H1 (cell line): ENCODE measurements around the gene GDPD5. TPM values are rescaled to one million over a fixed set of nuclear protein-coding genes. Genes with fewer than 3 reads are reported as not detected.

ENCODE experiments used
- CTCF ChIA-PET: fragments of 300-600 bp; sonication (Branson Sonifier 250); formaldehyde crosslinking; loops from one replicate; lab custom pipeline; 2021; ENCODE audit not compliant: partially characterized antibody; lab: Charles Lee
- POLR2A ChIA-PET: fragments of 300-600 bp; sonication (Branson Sonifier 250); formaldehyde crosslinking; loops from one replicate; lab custom pipeline; 2021; ENCODE audit warnings: inconsistent platforms; ENCODE audit not compliant: partially characterized antibody; lab: Charles Lee
- DNase-seq, 2 experiments: peaks; one replicate each; pipeline versions ENCODE4 v3.0.0 to v3.0.0-alpha.2; 2010 to 2022; ENCODE audit warnings: low spot score in 2 of 2, low read depth in 1 of 2, mixed read lengths in 1 of 2
- FAIRE-seq: peaks from 2 replicates; lab custom pipeline; 2011; peaks lifted over from hg19 to GRCh38; lab: Jason Lieb, UNC
- H2AFZ ChIP-seq: 2 replicates; pipeline ENCODE4 v1.8.1; 2012; ENCODE audit warnings: low read length, inconsistent platforms
- H2AK5ac ChIP-seq: 2 replicates; pipeline ENCODE4 v1.6.1; 2013; ENCODE audit warnings: low read depth, low read length
- H2BK120ac ChIP-seq: replicated peaks from 2 replicates; pipeline ENCODE3; 2013; ENCODE audit warnings: low read depth, low read length, inconsistent platforms
- H2BK12ac ChIP-seq: 2 replicates; pipeline ENCODE4 v1.6.1; 2013; ENCODE audit warnings: low read depth, low read length
- H2BK15ac ChIP-seq: 2 replicates; pipeline ENCODE4 v1.6.1; 2013; ENCODE audit warnings: low read length
- H2BK20ac ChIP-seq: 2 replicates; pipeline ENCODE4 v1.6.1; 2013; ENCODE audit warnings: low read length
- H2BK5ac ChIP-seq: 2 replicates; pipeline ENCODE4 v1.6.1; 2013; ENCODE audit warnings: low read depth, low read length
- H3K14ac ChIP-seq: 2 replicates; pipeline ENCODE4 v1.6.1; 2013; ENCODE audit warnings: inconsistent platforms; ENCODE audit not compliant: insufficient read length
- H3K18ac ChIP-seq: 2 replicates; pipeline ENCODE4 v1.6.1; 2013; ENCODE audit warnings: low read length; ENCODE audit errors: extremely low read depth
- H3K23ac ChIP-seq: 2 replicates; pipeline ENCODE4 v1.6.1; 2013; ENCODE audit warnings: inconsistent platforms; ENCODE audit not compliant: insufficient read length
- H3K23me2 ChIP-seq: 2 replicates; pipeline ENCODE4 v1.6.1; 2013; ENCODE audit warnings: low read depth, low read length
- H3K27ac ChIP-seq: 2 replicates; pipeline ENCODE4 v1.6.1; 2011; ENCODE audit warnings: low read depth, low read length, inconsistent platforms
- H3K27me3 ChIP-seq, 4 experiments: replicated peaks in 1 of 4; 1 replicate in 1 of 4; 2 replicates in 3 of 4; pipeline versions ENCODE4 v1.6.1 to v1.8.1; 2011 to 2013; ENCODE audit warnings: low read length in 3 of 4, mild to moderate bottlenecking in 3 of 4, inconsistent platforms in 2 of 4, mixed read lengths in 2 of 4, moderate library complexity in 1 of 4; ENCODE audit not compliant: control insufficient read depth in 3 of 4, insufficient read depth in 3 of 4; ENCODE audit errors: extremely low read depth in 1 of 4
- H3K36me3 ChIP-seq, 4 experiments: 2 replicates each; pipeline versions ENCODE4 v1.6.1 to v1.8.1; 2011 to 2013; ENCODE audit warnings: mild to moderate bottlenecking in 4 of 4, low read length in 3 of 4, moderate library complexity in 2 of 4, control low read depth in 1 of 4, inconsistent platforms in 1 of 4; ENCODE audit not compliant: insufficient read depth in 4 of 4, control insufficient read depth in 2 of 4
- H3K4ac ChIP-seq: replicated peaks from 2 replicates; pipeline ENCODE3; 2013; ENCODE audit warnings: low read length, low read depth, mixed read lengths, inconsistent platforms; ENCODE audit not compliant: insufficient read length
- H3K4me1 ChIP-seq, 4 experiments: replicated peaks in 1 of 4; 1 replicate in 1 of 4; 2 replicates in 3 of 4; pipeline versions ENCODE4 v1.6.1 to v1.8.1; 2011 to 2013; ENCODE audit warnings: low read length in 3 of 4, inconsistent platforms in 2 of 4, mixed read lengths in 1 of 4; ENCODE audit not compliant: insufficient read depth in 4 of 4, control insufficient read depth in 3 of 4
- H3K4me2 ChIP-seq, 2 experiments: 2 replicates each; pipeline versions ENCODE4 v1.6.1 to v1.8.1; 2011 to 2013; ENCODE audit warnings: low read depth in 2 of 2, low read length in 2 of 2, control low read depth in 1 of 2, inconsistent platforms in 1 of 2, mild to moderate bottlenecking in 1 of 2; ENCODE audit not compliant: insufficient read depth in 1 of 2
- H3K4me3 ChIP-seq, 4 experiments: fragments of 200-600, 300-600 bp in 1 of 4; sonication (generic), shearing (Covaris generic), sonication (Bioruptor Twin) in 1 of 4; 2 replicates each; pipeline versions ENCODE4 v1.5.1 to v1.8.1; 2011 to 2016; ENCODE audit warnings: low read length in 4 of 4, low read depth in 3 of 4, control low read depth in 2 of 4, inconsistent platforms in 2 of 4, mild to moderate bottlenecking in 2 of 4, mixed read lengths in 1 of 4, moderate library complexity in 1 of 4; ENCODE audit not compliant: insufficient read depth in 2 of 4; ENCODE audit errors: extremely low read depth in 1 of 4
- H3K56ac ChIP-seq: replicated peaks from 2 replicates; pipeline ENCODE3; 2013; ENCODE audit warnings: low read depth, mild to moderate bottlenecking, mixed read lengths, low read length, inconsistent platforms; ENCODE audit not compliant: insufficient read length
- H3K79me1 ChIP-seq: 2 replicates; pipeline ENCODE4 v1.6.1; 2013; ENCODE audit warnings: low read depth, low read length, control low read depth
- H3K79me2 ChIP-seq, 2 experiments: 2 replicates each; pipeline versions ENCODE4 v1.6.1 to v1.8.1; 2012 to 2013; ENCODE audit warnings: low read length in 2 of 2, mild to moderate bottlenecking in 2 of 2, inconsistent platforms in 1 of 2; ENCODE audit not compliant: insufficient read depth in 2 of 2, control insufficient read depth in 1 of 2
- H3K9ac ChIP-seq, 4 experiments: replicated peaks in 1 of 4; 1 replicate in 1 of 4; 2 replicates in 3 of 4; pipeline versions ENCODE4 v1.6.1 to v1.8.1; 2011 to 2013; ENCODE audit warnings: low read depth in 3 of 4, low read length in 3 of 4, control low read depth in 2 of 4, mild to moderate bottlenecking in 2 of 4, moderate library complexity in 2 of 4, inconsistent platforms in 1 of 4; ENCODE audit errors: extremely low read depth in 1 of 4
- H3K9me3 ChIP-seq, 2 experiments: 2 replicates each; pipeline versions ENCODE4 v1.6.1 to v1.8.1; 2012 to 2013; ENCODE audit warnings: mild to moderate bottlenecking in 2 of 2, moderate library complexity in 2 of 2, control low read depth in 1 of 2, inconsistent platforms in 1 of 2, low read depth in 1 of 2, low read length in 1 of 2, mixed read lengths in 1 of 2; ENCODE audit not compliant: insufficient read depth in 2 of 2
- H4K20me1 ChIP-seq, 2 experiments: replicated peaks in 1 of 2; 2 replicates each; pipeline versions ENCODE3 to v1.8.1; 2011 to 2013; ENCODE audit warnings: inconsistent platforms in 2 of 2, low read length in 2 of 2, mild to moderate bottlenecking in 1 of 2; ENCODE audit not compliant: insufficient read depth in 2 of 2, control insufficient read depth in 1 of 2
- H4K5ac ChIP-seq: 2 replicates; pipeline ENCODE4 v1.6.1; 2013; ENCODE audit warnings: low read length, low read depth, mixed read lengths, inconsistent platforms; ENCODE audit not compliant: insufficient read length
- H4K8ac ChIP-seq: 2 replicates; pipeline ENCODE4 v1.8.0; 2013; ENCODE audit warnings: mild to moderate bottlenecking, moderate library complexity, low read length, inconsistent platforms; ENCODE audit not compliant: insufficient read depth; ENCODE audit errors: extremely low read depth
- H4K91ac ChIP-seq: replicated peaks from 2 replicates; pipeline ENCODE3; 2013; ENCODE audit warnings: low read length, mixed read lengths, inconsistent platforms; ENCODE audit not compliant: insufficient read length
- BCL11A ChIP-seq, 2 experiments: IDR thresholded peaks; one replicate each; pipeline ENCODE4 v1.6.1; 2011; ENCODE audit warnings: low read depth in 2 of 2, low read length in 2 of 2, mild to moderate bottlenecking in 2 of 2
- CBX5 ChIP-seq: fragments of 300-800, 300-1000 bp; sonication (generic); IDR thresholded peaks from 2 replicates; pipeline ENCODE4 v1.7.1; 2016; ENCODE audit warnings: antibody characterized with exemption, low read length, low read depth
- GABPA ChIP-seq: IDR thresholded peaks from 2 replicates; pipeline ENCODE4 v1.6.1; 2011; ENCODE audit warnings: mild to moderate bottlenecking, low read length, moderate library complexity, borderline replicate concordance; ENCODE audit not compliant: insufficient read depth
- MAFK ChIP-seq: IDR thresholded peaks from 2 replicates; pipeline ENCODE4 v1.6.1; 2012; ENCODE audit warnings: low read depth, mild to moderate bottlenecking, improper control_type of control experiment, low read length
- RFX5 ChIP-seq: IDR thresholded peaks from 2 replicates; pipeline ENCODE4 v1.6.1; 2011; ENCODE audit warnings: low read depth, low read length, improper control_type of control experiment, borderline replicate concordance
- SIN3A ChIP-seq, 2 experiments: IDR thresholded peaks in 1 of 2; conservative IDR thresholded peaks in 1 of 2; 2 replicates each; pipeline ENCODE4 v1.6.1; 2011 to 2012; ENCODE audit warnings: low read length in 2 of 2, improper control_type of control experiment in 1 of 2, low read depth in 1 of 2, mild to moderate bottlenecking in 1 of 2
- TCF12 ChIP-seq: IDR thresholded peaks from 2 replicates; pipeline ENCODE4 v1.6.1; 2011; ENCODE audit warnings: low read depth, mild to moderate bottlenecking, low read length
- WGBS, 2 experiments: shearing (Covaris generic) in 1 of 2; methylation state at CpG; one replicate each; pipeline versions ENCODE4 v1.1.6 to v1.1.7; 2013 to 2015; ENCODE audit warnings: low lambda C conversion rate in 2 of 2, mixed read lengths in 2 of 2, inconsistent platforms in 1 of 2, low coverage in 1 of 2, missing lambda C conversion rate in 1 of 2; ENCODE audit not compliant: insufficient replicate concordance in 2 of 2, insufficient coverage in 1 of 2, insufficient read length in 1 of 2; ENCODE audit errors: extremely low coverage in 1 of 2, missing lambda C conversion rate in 1 of 2; 5-methylcytosine and 5-hydroxymethylcytosine counted together
- polyA plus RNA-seq, 7 experiments: library from polyadenylated mRNA; depleted of rRNA in 3 of 7; stranded (reverse) in 5 of 7; unstranded in 2 of 7; fragments of >200 nt in 5 of 7; fragments of 200-250 nt in 2 of 7; gene quantifications; 1 replicate in 5 of 7; 2 replicates in 1 of 7; 4 replicates in 1 of 7; pipeline versions ENCODE4 v1.2.1 to v1.2.3, GENCODE V29; 2011 to 2013; ENCODE audit warnings: missing spikeins in 2 of 7, mixed read lengths in 2 of 7
- total RNA-seq: library from RNA; stranded (reverse); fragmentation: NEBNext Ultra II Directional; extraction: Animal tissue kit (Norgen Biotek cat#: 25700); gene quantifications from 2 replicates; pipeline ENCODE4 v1.2.1, GENCODE V29; 2021
- TF ChIP-seq, protein P1 (sequence below): IDR thresholded peaks from 2 replicates; pipeline ENCODE4 v1.6.1; 2012; ENCODE audit warnings: low read length, inconsistent platforms

Gene GDPD5
- total and polyA plus RNA-seq, 2 of the 8 experiments (the other 6 are each of a cell fraction or from before 2014, with no cell fraction given), result 7.8 to 8.6 TPM

GRCh38 chr11:75536786-75537641 lies 11.3 kb upstream of the GDPD5 start:
- POLR2A ChIA-PET, result interaction anchor here (0.6 to 2.0 kb wide), 12 partner anchors 11 to 205 kb away, joined by 3 to 5 read pairs (median 4); partner anchors contain the start of gene GDPD5
- no peak overlapping the region for H2BK5ac ChIP-seq
- H4K8ac ChIP-seq, result no peak overlapping the region
- no peak overlapping the region for H2AFZ ChIP-seq
- no peak for FAIRE-seq
- H4K20me1 ChIP-seq, result no peaks in the 10 kb centered on the region
- no peaks in the 10 kb centered on the region for H3K79me2 ChIP-seq
- no peak for DNase-seq
- CTCF ChIA-PET, result interaction anchor here (1.1 to 27.2 kb wide), 12 partner anchors 10 to 149 kb away, joined by 3 to 603 read pairs (median 6); partner anchors contain the start of gene KLHL35
- no peak overlapping the region for H4K5ac ChIP-seq
- H3K23ac ChIP-seq, result no peak overlapping the region
- H2BK15ac ChIP-seq, result no peak overlapping the region
- 87% methylated on average over 13 of the region's 13 CpGs; no CpG with 5 or more reads in 1 of the 2 experiments for WGBS, 2 experiments
- no peaks in the 10 kb centered on the region for H3K36me3 ChIP-seq
- H3K9ac ChIP-seq, result no peak overlapping the region
- H3K56ac ChIP-seq, result no peak overlapping the region
- H3K14ac ChIP-seq, result no peak overlapping the region
- H2BK12ac ChIP-seq, result no peak overlapping the region; the same call in 1 of the 2 replicates
- H3K4me2 ChIP-seq, result no peak overlapping the region
- no peak overlapping the region for H2AK5ac ChIP-seq
- H3K4me3 ChIP-seq, result no peak overlapping the region
- H2BK20ac ChIP-seq, result no peak overlapping the region
- no peak overlapping the region for H3K27ac ChIP-seq
- H3K18ac ChIP-seq, result no peak overlapping the region
- H3K23me2 ChIP-seq, result no peaks in the 10 kb centered on the region
- H3K4ac ChIP-seq, result no peak overlapping the region
- no peaks in the 10 kb centered on the region for H3K9me3 ChIP-seq
- no peak overlapping the region for H2BK120ac ChIP-seq
- H3K27me3 ChIP-seq, result no peaks in the 10 kb centered on the region; a peak in 1 of 7 replicates
- no peaks in the 10 kb centered on the region for H3K79me1 ChIP-seq
- H3K4me1 ChIP-seq, result peaks cover 0 to 3% (median under 1%) of the 10 kb centered on the region in 4 experiments; a peak in 1 of 7 replicates
- no peak overlapping the region for H4K91ac ChIP-seq
- TF ChIP-seq MAFK, result no peak
- TF ChIP-seq RFX5, result no peak
- no peak for TF ChIP-seq GABPA
- TF ChIP-seq, protein P1, sequence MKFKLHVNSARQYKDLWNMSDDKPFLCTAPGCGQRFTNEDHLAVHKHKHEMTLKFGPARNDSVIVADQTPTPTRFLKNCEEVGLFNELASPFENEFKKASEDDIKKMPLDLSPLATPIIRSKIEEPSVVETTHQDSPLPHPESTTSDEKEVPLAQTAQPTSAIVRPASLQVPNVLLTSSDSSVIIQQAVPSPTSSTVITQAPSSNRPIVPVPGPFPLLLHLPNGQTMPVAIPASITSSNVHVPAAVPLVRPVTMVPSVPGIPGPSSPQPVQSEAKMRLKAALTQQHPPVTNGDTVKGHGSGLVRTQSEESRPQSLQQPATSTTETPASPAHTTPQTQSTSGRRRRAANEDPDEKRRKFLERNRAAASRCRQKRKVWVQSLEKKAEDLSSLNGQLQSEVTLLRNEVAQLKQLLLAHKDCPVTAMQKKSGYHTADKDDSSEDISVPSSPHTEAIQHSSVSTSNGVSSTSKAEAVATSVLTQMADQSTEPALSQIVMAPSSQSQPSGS, result no peak
- TF ChIP-seq CBX5, result no peak
- no peak for TF ChIP-seq SIN3A (conservative IDR thresholded peaks at IDR 0.05 in 1 of 2, IDR thresholded peaks at IDR 0.05 in 1 of 2; ENCODE audit: low read depth in 1 of 2, low read length in 2 of 2)
- no peak for TF ChIP-seq BCL11A (IDR thresholded peaks at IDR 0.05; ENCODE audit: low read depth in 2 of 2, low read length in 2 of 2)
- TF ChIP-seq TCF12, result no peak
